Nephron progenitor cell (in vitro differentiated cells): ENCODE results near the gene CNIH2.
"Not testable (repeated sequence)": the region's sequence is repeated elsewhere in the genome, so short reads cannot be mapped to it uniquely, and the experiment has no call there.

Source experiments
- DNase-seq: peaks from one replicate; pipeline ENCODE4 v3.0.0; 2021
- H3K27ac Mint-ChIP-seq: 2 replicates; pipeline ENCODE4 v1.8.0; 2021; ENCODE audit warnings: mild to moderate bottlenecking, moderate library complexity, mixed read lengths
- H3K27me3 Mint-ChIP-seq: 2 replicates; pipeline ENCODE4 v1.8.0; 2021; ENCODE audit warnings: mild to moderate bottlenecking, low read depth, mixed read lengths; ENCODE audit not compliant: poor library complexity
- H3K36me3 Mint-ChIP-seq: 2 replicates; pipeline ENCODE4 v1.8.0; 2021; ENCODE audit warnings: low read depth, mixed read lengths
- H3K4me1 Mint-ChIP-seq: 2 replicates; pipeline ENCODE4 v1.8.0; 2021; ENCODE audit warnings: mixed read lengths
- H3K4me3 Mint-ChIP-seq: 2 replicates; pipeline ENCODE4 v1.8.0; 2021; ENCODE audit warnings: mild to moderate bottlenecking, moderate library complexity, mixed read lengths
- H3K9me3 Mint-ChIP-seq: 2 replicates; pipeline ENCODE4 v1.8.0; 2021; ENCODE audit warnings: mild to moderate bottlenecking, moderate library complexity, mixed read lengths
- CTCF ChIP-seq: fragments of 200-600 bp; sonication (generic); IDR thresholded peaks from 2 replicates; pipeline ENCODE4 v1.5.0; 2021; ENCODE audit warnings: antibody characterized with exemption

The CNIH2 gene

GRCh38 chr11:66302656-66303055, 24.7 kb downstream of the CNIH2 start:
- Mint-ChIP-seq H3K4me3 (no peak overlapping the region), H3K27ac (peak overlapping the region; percentile 78)

DNA sequence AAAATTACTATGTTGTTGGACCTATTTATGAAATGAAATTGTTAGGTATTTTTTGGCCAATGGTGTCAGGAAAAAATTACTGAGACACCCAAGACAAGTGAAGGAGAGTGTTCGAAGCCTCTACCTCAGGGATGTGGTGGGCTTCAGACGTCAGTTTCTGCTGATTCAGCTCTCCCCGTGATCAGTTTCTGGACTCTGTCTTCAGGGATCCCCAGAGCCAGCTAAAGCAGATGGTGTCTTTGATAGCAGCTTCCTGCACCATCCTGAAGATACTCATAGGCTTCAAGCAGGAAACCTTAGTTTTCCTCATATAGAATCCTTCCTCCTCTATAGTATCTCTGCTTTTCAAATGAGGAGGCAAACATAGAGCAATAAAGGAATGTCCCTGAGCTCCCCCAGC, 31.5 kb downstream of the CNIH2 start:
- Mint-ChIP-seq H3K9me3 (no peaks in the 10 kb centered on the region), H3K27me3 (peaks cover 30% of the 10 kb centered on the region), H3K27ac (no peak overlapping the region), H3K4me3 (no peak overlapping the region), H3K36me3 (no peaks in the 10 kb centered on the region), H3K4me1 (peaks cover 22% of the 10 kb centered on the region)
- no peak for DNase-seq
- TF ChIP-seq CTCF = no peak

More at GRCh38 chr11:66302656-66303055, 24.7 kb downstream of the CNIH2 start:
- Mint-ChIP-seq H3K4me1 (peaks cover 7% of the 10 kb centered on the region), H3K27me3 (peaks cover 39% of the 10 kb centered on the region), H3K9me3 (no peaks in the 10 kb centered on the region), H3K36me3 (no peaks in the 10 kb centered on the region)
- no peak for TF ChIP-seq CTCF
- DNase-seq = no peak

- Mint-ChIP-seq H3K36me3 (no peaks in the 10 kb centered on the region), H3K9me3 (no peaks in the 10 kb centered on the region), H3K27me3 (peaks cover 23% of the 10 kb centered on the region), H3K4me3 (no peak overlapping the region), H3K27ac (no peak overlapping the region), H3K4me1 (peaks cover 29% of the 10 kb centered on the region)
- TF ChIP-seq CTCF = no peak
- DNase-seq = no peak
These were observed 32.3 kb downstream of the CNIH2 start for GRCh38 chr11:66310324-66310723.

- not testable (repeated sequence) for H3K36me3 Mint-ChIP-seq, DNase-seq, H3K9me3 Mint-ChIP-seq, H3K27ac Mint-ChIP-seq, H3K4me3 Mint-ChIP-seq
- peaks cover 35% of the 10 kb centered on the region for H3K4me1 Mint-ChIP-seq
- peaks cover 22% of the 10 kb centered on the region for H3K27me3 Mint-ChIP-seq
These were observed 32.9 kb downstream of the CNIH2 start for GRCh38 chr11:66310803-66311440.

DNA sequence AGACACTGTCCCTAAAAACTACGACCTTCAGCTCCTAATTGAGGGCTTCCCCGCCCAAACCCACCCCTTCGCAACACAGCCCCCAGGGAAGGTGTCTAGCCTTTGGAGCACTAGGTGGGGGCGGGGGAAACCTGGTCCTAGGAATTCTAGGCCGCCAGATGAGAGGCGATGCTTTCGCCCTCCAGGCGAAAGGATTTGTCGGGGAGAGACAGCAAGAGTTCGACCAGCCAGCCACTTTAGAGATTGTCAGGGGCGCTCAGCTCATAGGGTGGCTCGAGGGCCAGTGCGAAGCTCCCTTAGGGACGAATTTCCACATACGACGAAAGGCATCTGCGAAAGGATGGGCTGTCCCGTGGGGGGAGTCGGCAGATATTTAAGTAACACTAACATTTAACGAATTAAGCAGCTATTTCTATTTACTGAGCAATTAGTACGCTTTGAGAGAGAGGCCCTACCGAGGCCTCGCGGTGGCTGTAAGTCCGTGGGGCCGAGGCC, 33.5 kb downstream of the CNIH2 start:
- no peak for DNase-seq
- peak overlapping the region; percentile 88 for H3K4me3 Mint-ChIP-seq
- peak; percentile 82 for TF ChIP-seq CTCF
- peak overlapping the region; percentile 99 for H3K27ac Mint-ChIP-seq
- no peaks in the 10 kb centered on the region for H3K36me3 Mint-ChIP-seq
- H3K9me3 Mint-ChIP-seq = no peaks in the 10 kb centered on the region
- H3K4me1 Mint-ChIP-seq = peaks cover 38% of the 10 kb centered on the region
- peaks cover 22% of the 10 kb centered on the region for H3K27me3 Mint-ChIP-seq

GRCh38 chr11:66311965-66312548, 34.1 kb downstream of the CNIH2 start:
- peaks cover 19% of the 10 kb centered on the region for H3K27me3 Mint-ChIP-seq
- H3K36me3 Mint-ChIP-seq = no peaks in the 10 kb centered on the region
- no peaks in the 10 kb centered on the region for H3K9me3 Mint-ChIP-seq
- peak overlapping the region; percentile 88 for H3K4me3 Mint-ChIP-seq
- H3K4me1 Mint-ChIP-seq = peaks cover 39% of the 10 kb centered on the region
- DNase-seq = peak; percentile 88
- TF ChIP-seq CTCF = no peak
- H3K27ac Mint-ChIP-seq = peak overlapping the region; percentile 99
